Esophagus mucosa (tissue), 1 donor: ENCODE results near the gene NKX2-4. TPM values are rescaled to one million over a fixed set of nuclear protein-coding genes. Genes with fewer than 3 reads are reported as not detected.
"Not testable (repeated sequence)": the region's sequence is repeated elsewhere in the genome, so short reads cannot be mapped to it uniquely, and the experiment has no call there.

Experiments used
- ATAC-seq: fragments of 200-7000 bp; cut with Tn5 transposase; one replicate; pipeline ENCODE4 v1.9.1; 2020
- total RNA-seq: library from RNA; stranded (reverse); gene quantifications from one replicate; pipeline ENCODE4 v1.2.4, GENCODE V29; 2023
- donor health status: DM: yes; HTN: yes; CAD: no.

The NKX2-4 gene
- not detected for total RNA-seq

DNA sequence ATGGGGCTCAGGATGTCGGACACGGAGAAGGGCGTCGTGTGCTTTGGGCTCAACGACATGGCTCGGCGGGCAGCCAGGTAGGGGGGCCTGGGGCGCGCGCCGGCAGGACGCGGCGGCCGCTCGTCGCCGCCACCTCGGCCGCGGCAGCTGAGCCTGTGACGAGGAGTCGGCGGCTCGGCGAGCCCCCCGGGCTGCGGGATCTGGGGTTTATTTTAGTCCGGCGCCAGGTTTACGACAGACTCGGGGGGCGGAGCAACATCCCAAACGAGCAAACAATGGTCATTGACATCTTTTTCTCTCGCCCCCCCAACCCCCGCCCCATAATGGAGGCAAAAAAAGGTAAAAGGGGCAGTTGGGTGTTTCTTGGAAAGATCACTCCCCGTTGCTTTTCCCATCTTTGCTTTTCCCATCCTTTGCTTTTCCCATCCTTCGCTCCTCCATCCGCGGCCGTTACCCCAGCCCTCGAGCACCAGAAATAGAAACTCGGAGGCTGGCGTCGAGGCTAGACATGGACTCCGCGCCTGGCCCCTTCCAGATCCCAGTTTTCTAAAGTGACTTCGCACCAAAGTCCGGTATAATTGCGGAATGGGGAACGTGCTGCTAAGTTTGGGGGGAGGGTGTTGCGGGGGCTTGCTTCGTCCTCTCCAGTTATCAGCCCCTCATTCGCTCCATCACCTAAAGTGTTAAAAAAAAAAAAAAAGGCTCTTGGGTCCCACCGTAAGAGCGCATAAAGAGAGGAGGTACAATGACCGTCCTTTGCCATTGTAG is at the start of gene NKX2-4:
TSS of gene NKX2-4 (minus strand) at position 186 of the 768 bp plus-strand sequence. CDS start at position 59, 127 bp downstream.
- ATAC-seq: no peak

DNA sequence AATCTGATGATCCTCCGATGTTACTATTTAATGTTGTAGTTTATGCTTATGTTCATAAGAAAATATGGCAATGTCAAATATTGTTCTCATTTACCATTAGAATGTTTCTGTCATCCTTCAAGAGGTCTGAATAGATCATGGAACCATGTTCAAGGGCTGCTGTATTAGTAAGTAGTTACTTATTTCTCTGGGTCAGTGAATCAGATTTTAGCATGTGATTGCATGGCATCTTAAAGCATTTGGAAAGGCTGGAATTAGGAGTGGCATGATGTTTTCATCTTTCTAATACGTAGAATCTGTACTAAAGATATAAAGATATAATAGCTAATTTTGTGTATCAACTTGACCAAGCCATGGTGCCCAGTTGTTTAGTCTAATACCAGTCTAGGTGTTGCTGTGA is 40.5 kb upstream of the NKX2-4 start:
- ATAC-seq: no peak

DNA sequence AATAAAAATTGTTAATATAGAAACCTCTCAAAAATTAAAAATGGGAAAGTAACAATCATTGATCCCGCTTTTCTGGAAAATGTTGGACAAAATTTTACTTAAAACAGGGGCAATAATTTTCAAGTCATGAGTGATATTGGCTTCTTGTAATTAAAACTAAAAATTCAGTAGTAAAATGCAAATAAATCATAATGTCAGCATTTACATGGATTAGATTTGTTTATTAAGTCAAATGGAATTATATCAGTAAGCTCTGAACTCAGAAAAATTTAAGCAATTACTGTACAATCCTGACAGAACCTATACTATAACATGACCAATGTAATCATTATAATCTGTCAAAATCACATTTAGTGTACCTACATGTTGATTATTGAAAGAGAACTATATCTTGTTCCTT is 39.9 kb upstream of the NKX2-4 start:
- no peak for ATAC-seq

DNA sequence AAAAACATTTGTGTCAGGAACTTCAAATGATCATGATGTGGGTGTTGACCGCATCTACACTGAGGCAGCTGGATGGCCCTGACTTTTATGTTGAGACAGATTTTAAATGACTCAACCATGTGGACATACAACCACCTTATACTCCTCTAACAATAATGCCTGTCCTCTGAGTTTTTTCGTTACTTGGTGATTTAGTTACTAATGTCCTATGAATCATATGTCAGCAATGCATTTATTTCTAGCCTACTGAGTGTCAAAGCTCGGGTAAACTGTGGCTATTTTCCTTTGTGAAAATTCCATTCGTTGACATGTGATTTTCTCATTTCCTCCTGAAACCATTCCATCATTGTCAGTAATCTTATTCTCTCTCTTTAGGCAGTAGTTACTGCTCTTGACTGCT is 38.9 kb upstream of the NKX2-4 start:
- ATAC-seq: peak; percentile 29

DNA sequence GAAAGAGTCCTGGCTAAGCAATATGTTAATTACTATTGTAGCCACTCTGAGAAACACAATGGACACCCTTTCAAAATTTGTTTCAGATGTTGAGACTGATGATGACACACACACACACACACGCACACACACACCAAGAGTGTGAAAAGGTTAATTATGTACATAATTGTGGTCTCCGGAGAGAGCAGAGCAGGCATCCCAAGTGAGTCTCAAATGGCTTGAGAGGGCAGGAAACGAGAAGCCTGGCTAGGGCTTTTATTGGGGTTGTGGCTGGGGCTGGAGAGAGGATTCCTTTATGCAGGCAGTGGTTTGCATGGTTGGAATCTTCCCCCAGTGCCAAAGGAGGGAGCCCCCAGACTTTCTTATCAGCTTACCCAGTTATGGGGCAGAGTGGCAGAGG is 38.2 kb upstream of the NKX2-4 start:
- no peak for ATAC-seq

DNA sequence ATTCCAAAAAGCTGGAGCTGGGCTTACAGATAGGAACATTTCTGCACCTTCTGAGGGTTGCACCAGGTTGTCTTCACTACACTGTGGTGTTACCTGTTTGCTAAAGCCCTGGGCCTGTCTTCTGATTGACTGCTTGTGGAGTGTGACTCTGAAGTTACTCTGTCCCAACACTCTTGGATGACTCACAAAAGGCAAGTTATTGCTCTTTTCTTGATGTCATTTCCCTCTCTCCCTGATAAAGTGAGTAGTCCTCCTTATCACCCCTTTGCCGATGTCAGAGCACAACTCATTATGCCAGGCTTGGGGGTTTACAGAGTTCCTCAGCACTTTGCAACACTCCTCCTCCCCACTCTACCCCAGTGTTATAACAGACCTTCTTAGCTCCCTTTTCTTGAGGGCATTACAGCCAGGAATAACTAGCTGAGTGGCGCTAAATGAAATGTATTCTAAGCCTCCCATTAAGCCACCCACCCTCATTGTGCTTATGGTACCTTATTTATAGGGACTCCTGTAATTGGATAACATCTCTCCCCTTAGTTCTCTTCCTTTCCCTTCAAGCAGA is 36.1 kb upstream of the NKX2-4 start:
- ATAC-seq: no peak

DNA sequence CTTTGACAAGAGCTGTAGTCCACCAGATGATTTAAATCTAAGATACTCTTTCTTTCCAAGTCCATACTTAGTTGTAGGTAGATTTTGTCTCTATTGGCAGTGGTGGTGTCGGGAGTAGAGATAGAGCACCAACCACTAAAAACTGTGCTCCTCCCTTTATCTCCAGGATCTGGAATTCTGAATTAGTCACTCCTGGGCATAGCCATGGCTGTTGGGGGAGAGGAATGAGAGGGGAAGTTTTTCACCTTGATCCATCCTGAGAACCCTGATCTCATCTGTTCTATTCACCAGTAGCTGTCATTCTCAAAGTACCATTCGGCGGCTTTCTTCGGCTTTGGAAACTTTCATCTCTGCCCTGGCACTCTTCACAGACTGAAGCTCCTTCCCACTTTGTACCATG is 35.6 kb upstream of the NKX2-4 start:
- no peak for ATAC-seq

DNA sequence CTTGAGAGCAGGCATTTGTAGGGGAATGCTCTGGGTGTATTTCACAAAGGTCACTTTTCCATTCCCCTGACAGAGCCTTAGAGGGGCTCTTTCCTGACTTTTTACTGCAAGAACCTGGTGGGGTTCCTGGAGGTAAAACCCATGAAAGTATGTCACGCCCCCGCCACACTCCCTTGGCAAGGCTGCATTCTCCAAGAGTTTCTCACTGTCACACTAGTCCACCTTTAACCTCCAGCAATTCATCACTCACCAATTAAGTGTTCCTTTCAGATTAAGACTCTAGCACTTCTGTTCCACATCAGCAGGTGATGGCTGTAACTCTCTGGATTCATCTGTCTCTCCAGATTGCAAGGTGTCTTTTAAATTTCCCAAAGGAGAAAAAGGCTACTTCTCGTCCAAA is 32.7 kb upstream of the NKX2-4 start:
- no peak for ATAC-seq

DNA sequence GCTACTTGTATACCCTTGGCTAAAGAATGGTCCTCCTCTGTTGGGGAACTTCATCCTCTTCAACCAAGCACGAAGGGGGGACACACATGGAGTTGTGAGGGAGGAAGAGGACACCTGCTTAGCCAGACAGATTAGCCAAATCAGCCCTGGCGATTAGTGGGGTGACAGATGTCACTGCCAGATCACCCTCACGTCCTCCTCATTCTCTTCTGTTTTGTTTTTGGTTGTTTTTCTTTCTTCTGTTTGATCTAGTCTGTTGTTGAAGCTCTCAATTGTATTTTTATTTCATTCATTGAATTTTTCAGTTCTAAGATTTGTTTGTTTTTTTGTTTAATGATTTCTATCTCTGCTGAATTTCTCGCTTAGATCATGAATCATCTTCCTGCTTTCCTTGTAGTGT is 27.5 kb upstream of the NKX2-4 start:
- no peak for ATAC-seq

DNA sequence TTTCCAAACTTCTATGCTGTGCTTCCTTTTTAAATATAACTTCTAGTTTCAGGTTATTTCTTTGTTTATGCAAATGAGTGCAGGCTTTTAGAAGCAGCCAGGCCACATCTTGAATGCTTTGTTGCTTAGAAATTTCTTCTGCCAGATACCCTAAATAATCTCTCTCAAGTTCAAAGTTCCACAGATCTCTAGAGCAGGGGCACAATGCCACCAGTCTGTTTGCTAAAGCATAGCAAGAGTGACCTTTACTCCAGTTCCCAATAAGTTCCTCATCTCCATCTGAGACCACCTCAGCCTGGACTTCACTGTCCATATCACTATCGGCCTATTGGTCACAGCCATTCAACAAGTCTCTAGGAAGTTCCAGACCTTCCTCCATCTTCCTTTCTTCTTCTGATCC is 26.4 kb upstream of the NKX2-4 start:
- ATAC-seq: not testable (repeated sequence)

DNA sequence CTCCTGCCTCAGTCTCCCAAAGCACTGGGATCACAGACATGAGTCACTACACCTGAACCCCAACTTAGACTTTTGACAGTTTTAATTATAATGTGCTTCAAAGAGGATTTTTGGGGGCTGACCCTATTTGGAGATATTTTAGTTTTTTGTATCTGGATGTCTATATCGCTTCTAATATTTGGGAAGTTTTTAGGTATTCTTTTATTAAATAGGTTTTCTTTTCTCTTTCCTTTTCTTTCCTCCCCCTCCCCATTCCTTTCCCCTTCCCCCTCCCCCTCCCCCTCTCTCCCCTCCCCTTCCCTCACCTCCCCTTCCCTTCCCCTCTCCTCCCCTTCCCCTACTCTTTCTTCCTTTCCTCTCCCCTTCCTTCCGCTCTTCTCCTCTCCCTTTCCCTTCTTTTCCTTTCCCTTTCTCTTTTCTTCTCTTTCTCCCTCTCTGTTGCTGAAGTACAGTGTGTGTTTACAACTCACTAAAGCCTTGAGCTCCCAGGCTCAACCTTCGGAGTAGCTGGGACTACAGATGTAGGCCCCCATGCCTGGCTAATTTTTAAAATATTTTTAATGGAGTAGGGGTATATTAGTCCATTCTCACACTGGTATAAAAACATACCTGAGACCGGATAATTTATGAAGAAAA is 24.4 kb upstream of the NKX2-4 start:
- ATAC-seq: no peak

DNA sequence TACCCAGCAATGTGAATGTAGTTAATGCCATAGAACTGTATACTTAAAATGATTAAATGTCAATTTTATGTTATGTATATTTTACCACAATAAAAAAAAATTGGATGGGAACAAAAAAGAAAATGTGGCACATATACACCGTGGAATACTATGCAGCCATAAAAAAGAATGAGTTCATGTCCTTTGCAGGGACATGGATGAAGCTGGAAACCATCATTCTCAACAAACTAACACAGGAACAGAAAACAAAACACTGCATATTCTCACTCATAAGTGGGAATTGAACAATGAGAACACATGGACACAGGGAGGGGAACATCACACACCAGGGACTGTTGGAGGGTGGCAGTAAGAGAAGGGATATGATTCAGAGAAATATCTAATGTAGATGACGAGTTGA is 21.8 kb upstream of the NKX2-4 start:
- not testable (repeated sequence) for ATAC-seq

DNA sequence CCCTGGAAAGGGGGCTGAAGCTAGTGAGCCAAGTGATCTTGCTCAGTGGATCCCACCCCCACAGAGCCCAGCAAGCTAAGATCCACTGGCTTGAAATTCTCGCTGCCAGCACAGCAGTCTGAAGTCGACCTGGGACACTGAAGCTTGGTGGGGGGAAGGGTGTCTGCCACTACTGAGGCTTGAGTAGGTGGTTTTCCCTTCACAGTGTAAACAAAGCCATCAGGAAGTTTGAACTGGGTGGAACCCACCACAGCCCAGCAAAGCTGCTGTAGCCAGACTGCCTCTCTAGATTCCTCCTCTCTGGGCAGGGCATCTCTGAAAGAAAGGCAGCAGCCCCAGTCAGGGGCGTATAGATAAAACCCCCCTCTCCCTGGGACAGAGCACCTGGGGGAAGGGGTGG is 16.7 kb upstream of the NKX2-4 start:
- not testable (repeated sequence) for ATAC-seq

DNA sequence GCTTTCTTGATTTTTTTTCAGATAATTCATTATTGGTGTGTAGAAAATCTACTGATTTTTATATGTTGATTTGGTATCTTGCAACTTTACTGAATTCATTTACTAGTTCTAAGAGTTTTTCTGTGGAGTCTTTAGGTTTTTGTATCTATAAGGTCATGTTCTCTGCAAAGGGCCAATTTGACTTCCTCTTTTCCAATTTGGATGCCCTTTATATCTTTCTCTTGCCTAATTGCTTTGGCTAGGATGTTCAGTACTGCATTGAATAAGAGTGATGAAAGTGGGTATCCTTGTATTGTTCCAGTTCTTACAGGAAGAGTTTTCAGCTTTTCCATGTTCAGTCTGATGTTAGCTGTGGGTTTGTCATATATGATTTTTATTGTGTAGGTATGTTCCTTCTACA is 14.4 kb upstream of the NKX2-4 start:
- no peak for ATAC-seq

DNA sequence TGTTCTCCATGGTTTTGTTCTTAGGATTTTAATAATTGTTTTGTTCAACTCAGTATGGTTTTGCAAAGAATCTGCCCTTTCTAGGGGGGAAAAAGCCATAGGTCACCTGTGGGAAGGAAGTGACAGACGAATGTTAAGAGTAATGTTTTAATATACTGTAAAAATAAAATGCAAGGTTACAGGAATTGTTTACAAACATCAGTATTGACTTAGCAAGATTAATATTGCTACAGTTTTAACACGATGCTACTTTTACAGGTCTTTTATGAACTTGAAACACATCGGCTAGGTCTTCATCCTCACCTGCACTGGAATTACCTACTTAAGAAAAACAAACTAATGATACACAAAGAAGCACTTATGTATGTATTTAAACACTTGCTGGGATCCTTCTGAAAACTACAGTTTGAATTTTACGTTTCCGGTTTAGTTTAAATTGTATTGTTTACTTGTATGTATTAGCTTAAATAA is 1.7 kb upstream of the NKX2-4 start:
- no peak for ATAC-seq

DNA sequence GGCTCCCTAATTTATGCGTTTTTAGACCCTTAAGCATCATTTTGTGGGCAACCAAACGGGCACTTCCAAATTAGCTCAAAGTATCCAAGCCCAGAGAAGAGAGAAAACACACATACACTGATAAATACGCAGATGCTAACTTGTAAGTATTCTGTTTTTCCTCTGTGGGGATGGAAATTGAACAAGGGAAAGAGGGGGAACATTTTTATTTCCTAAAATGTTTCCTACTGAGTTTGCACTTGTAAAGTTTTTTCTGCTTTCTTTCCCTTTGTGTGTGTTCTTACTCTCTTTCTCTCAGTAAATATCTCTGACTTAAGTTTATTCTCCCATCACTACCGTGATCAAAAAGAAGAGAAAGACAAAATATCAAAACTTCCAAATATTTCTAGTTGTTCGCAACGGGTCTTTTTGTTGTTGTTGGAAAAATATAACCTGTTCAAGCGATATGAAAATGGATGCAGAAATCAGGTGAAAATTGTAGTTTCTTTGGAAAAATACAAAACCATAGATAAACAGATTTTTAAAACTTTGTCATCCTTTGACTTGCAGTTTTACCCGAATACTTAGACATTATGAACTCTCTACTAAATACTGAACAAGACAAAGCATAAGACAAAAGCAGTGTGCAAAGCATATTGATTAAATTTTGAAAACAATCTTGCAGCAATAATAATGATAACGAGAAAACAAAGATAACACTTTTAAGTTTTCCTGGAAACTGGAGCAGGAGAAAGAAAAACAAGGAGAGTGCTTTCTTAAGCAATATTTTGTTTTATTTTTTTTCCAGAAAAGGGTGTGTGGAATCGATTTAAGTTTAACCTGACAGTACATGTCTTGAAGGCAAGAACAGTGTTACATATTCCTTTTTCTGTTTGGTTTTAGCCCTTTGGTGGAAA is 1.0 kb upstream of the NKX2-4 start:
- no peak for ATAC-seq

DNA sequence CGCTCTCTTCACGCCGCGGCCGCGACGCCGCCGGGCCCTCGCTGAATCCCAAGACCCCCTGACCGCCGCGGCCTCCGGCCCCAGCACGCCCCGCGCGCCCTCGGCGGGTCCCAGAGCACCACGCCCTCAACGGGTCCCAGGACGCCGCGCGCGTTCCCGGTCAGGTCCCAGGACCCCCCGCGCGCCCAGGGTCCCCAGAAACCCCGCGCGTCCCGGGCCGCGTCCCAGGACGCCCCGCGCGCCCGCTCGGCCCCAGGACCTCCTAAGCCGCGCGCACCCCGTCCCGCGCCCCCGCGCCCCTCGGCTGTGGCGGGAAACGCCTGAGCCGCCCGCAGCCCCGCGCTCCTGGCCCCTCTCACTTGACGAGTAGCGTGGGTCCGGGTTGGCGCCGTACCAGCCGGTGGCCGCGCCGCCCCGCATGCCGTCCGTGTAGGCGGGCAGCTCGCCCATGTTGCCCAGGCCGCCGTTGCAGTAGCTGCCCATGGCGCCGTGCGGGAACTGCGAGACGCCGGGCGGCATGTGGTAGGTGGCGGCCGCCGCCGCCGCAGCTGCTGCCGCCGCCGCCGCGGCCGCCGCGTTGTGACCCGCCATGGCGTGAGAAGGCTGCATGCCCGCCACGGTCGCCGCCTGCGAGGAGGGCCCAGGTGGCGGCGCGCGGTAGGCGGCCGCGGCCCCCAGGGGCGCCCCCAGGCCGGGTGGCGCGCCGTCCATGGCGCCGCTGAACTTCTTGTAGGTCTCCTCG is 556 bp downstream of the NKX2-4 start:
- peak; percentile 13 for ATAC-seq

DNA sequence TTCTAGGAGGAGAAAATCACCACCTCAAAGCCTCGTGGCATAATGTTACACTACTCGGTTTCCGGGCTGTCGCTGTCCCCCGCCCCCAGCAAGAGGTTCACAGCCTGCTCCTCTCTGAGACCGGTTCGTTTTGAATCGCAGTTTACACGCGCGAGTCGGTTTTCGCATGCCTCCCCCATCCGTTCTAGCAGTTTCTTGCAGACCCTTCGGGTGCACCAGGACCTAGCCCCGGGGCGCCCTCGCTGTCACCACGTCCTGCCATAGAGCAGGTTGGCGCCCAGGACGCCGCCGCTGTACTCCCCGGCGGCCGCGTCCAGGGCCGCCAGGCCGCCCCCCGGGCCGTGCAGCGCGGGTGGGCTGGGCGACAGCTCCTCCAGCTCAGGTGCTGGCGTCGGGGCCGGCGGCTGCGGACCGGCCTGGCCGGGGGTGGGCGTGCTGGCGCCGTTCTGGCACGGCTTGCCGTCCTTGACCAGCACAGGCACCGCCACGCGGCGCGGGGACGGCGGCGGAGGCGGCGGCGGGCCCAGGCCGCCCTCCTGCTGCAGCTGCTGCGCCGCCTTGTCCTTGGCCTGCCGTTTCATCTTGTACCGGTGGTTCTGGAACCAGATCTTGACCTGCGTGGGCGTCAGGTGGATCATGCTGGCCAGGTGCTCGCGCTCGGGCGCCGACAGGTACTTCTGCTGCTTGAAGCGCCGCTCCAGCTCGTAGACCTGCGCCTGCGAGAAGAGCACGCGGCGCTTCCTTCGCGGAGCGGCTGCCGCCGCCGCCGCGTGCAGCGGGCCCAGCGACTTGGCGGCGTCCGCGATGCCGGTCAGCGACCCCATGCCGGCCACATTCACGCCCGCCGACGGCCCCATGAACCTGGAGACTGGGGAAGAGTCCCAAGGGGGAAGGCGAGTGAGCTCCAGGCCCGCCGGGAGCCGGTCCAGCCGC is 1.4 kb downstream of the NKX2-4 start:
- peak; percentile 37 for ATAC-seq

DNA sequence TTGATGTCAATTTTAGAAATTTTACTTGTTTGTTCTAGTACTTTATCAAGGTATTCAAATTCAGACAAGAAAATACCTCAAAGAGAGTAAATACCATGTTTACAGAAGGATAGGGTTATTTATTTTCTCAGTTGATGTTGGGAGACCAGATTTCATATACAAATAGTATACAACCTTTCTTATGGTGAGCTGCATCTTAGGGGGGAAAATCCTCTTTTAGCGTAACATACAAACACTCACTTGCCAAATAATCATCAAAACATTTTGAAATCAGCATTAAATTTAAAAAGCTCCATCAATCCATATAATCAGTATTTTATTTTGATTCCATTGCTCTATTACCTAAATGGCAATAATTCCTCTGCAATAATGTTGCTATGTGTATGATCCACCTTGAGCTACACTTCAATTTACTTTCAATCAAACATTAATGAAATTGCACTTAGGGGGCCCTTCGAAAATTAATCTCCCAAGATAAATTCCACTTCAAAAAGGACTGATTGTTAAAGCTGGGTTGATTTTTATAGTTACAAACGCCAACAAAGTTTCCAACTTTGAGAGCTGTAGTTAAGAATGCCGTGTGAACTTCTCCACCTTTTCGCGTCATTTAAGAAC is 2.2 kb downstream of the NKX2-4 start:
- ATAC-seq: no peak

DNA sequence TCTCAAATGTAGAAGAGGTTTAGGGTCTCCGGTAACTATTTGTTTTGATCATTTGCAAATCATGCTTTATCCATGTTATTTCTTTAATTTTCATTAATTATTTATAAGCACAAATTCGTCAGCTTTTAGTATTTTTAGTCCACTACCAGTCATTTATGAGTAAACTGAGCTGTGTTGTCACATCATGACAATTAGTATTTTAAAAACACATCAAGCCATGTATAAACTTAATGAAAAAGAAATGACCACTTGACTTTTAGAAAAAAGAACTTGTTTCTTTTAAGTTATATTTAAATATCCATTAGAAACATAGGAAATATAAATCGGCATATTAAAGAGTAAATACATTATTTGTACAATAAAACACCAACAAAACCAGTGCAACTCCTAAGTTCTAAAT is 2.8 kb downstream of the NKX2-4 start:
- ATAC-seq: no peak
